Stomach (tissue), 4 donors: ENCODE data around the gene EIF4EBP3.

ENCODE experiments used
- CTCF ChIP-seq, 7 experiments: fragments of 450-650 bp in 4 of 7; fragments of 200-600 bp in 3 of 7; sonication (generic) in 3 of 7; IDR thresholded peaks; one replicate each; pipeline ENCODE4 v1.5.1; 2016 to 2019; ENCODE audit warnings: antibody characterized with exemption in 7 of 7, control low read depth in 2 of 7, mild to moderate bottlenecking in 1 of 7
- POLR2A ChIP-seq, 4 donors: fragments of 450-650 bp; IDR thresholded peaks; one replicate each; pipeline ENCODE4 v1.6.1; 2016; ENCODE audit warnings: antibody characterized with exemption in 4 of 4, control low read depth in 2 of 4, mild to moderate bottlenecking in 1 of 4, moderate library complexity in 1 of 4
- POLR2AphosphoS5 ChIP-seq, 3 donors: sonication (generic); formaldehyde crosslinking; IDR thresholded peaks; one replicate each; pipeline ENCODE4 v1.6.1; 2016; ENCODE audit warnings: antibody characterized with exemption in 3 of 3

- TF ChIP-seq POLR2A (IDR thresholded peaks at IDR 0.05) (no peak), POLR2AphosphoS5 (IDR thresholded peaks at IDR 0.05) (no peak), CTCF (IDR thresholded peaks at IDR 0.05) (no peak)
These were observed 44.4 kb downstream of the EIF4EBP3 start for GRCh38 chr5:140591747-140592372.
